ENCODE data around the gene FOXN3.
A peak's percentile ranks its signal among the peaks of the same experiment; 100 is the strongest.
"Not testable (repeated sequence)": the region's sequence is repeated elsewhere in the genome, so short reads cannot be mapped to it uniquely, and the experiment has no call there.

FOXN3 gene

GRCh38 chr14:89254166-89254909 is 162.7 kb downstream of the FOXN3 start:
- Histone ChIP-seq H3K4me3 (ENCODE audit: low read length) (no peak overlapping the region), H3K4me2 (ENCODE audit: low read length) (no peak overlapping the region), H3K9me3 (ENCODE audit: insufficient read depth, low read length) (0 out of 2 replicates have a peak, but pooled peaks cover 4% of the 10 kb centered on the region), H3K27ac (ENCODE audit: low read length) (no peak overlapping the region), H3K36me3 (replicated peaks; ENCODE audit: low read depth, low read length) (peaks cover 11% of the 10 kb centered on the region), H3K79me2 (ENCODE audit: low read length) (no peaks in the 10 kb centered on the region), H3K9ac (ENCODE audit: low read length) (no peak overlapping the region), H2AFZ (ENCODE audit: low read depth, low read length) (no peak overlapping the region), H3K4me1 (ENCODE audit: low read length) (peaks cover 9% of the 10 kb centered on the region), H3K27me3 (ENCODE audit: low read depth, low read length) (no peaks in the 10 kb centered on the region), H4K20me1 (ENCODE audit: insufficient read depth, low read length) (no peaks in the 10 kb centered on the region)
- no peak for TF ChIP-seq EZH2phosphoT487 (IDR thresholded peaks at IDR 0.05; ENCODE audit: low read depth)

GRCh38 chr14:89252887-89253532 is 164.0 kb downstream of the FOXN3 start:
- H3K4me3 ChIP-seq (ENCODE audit: low read length), result no peak overlapping the region
- H3K36me3 ChIP-seq (replicated peaks; ENCODE audit: low read depth, low read length), result peaks cover 11% of the 10 kb centered on the region
- H3K9me3 ChIP-seq (ENCODE audit: insufficient read depth, low read length), result 0 out of 2 replicates have a peak, but pooled peaks cover 4% of the 10 kb centered on the region
- H3K9ac ChIP-seq (ENCODE audit: low read length), result no peak overlapping the region
- H4K20me1 ChIP-seq (ENCODE audit: insufficient read depth, low read length), result no peaks in the 10 kb centered on the region
- H2AFZ ChIP-seq (ENCODE audit: low read depth, low read length), result no peak overlapping the region
- no peaks in the 10 kb centered on the region for H3K27me3 ChIP-seq (ENCODE audit: low read depth, low read length)
- no peaks in the 10 kb centered on the region for H3K4me1 ChIP-seq (ENCODE audit: low read length)
- H3K79me2 ChIP-seq (ENCODE audit: low read length), result no peaks in the 10 kb centered on the region
- H3K27ac ChIP-seq (ENCODE audit: low read length), result no peak overlapping the region
- 0 out of 2 replicates have a peak, but pooled peaks have one; percentile 6 for TF ChIP-seq CTCF (IDR thresholded peaks at IDR 0.05; ENCODE audit: low read depth, low read length)
- TF ChIP-seq EZH2phosphoT487 (IDR thresholded peaks at IDR 0.05; ENCODE audit: low read depth), result no peak
- no peak overlapping the region for H3K4me2 ChIP-seq (ENCODE audit: low read length)

GRCh38 chr14:89251061-89251460 is 166.0 kb downstream of the FOXN3 start:
- no peaks in the 10 kb centered on the region for H3K79me2 ChIP-seq (ENCODE audit: low read length)

GRCh38 chr14:89250655-89250975 is 166.4 kb downstream of the FOXN3 start:
- H3K4me3 ChIP-seq (ENCODE audit: low read length); H3K9ac ChIP-seq (ENCODE audit: low read length); H3K79me2 ChIP-seq (ENCODE audit: low read length); H3K4me1 ChIP-seq (ENCODE audit: low read length); H3K9me3 ChIP-seq (ENCODE audit: insufficient read depth, low read length); H3K4me2 ChIP-seq (ENCODE audit: low read length); H3K27ac ChIP-seq (ENCODE audit: low read length); H4K20me1 ChIP-seq (ENCODE audit: insufficient read depth, low read length); H3K27me3 ChIP-seq (ENCODE audit: low read depth, low read length); H2AFZ ChIP-seq (ENCODE audit: low read depth, low read length): not testable (repeated sequence)
- peaks cover 11% of the 10 kb centered on the region for H3K36me3 ChIP-seq (replicated peaks; ENCODE audit: low read depth, low read length)

More at GRCh38 chr14:89251061-89251460, 166.0 kb downstream of the FOXN3 start:
- no peaks in the 10 kb centered on the region for H4K20me1 ChIP-seq (ENCODE audit: insufficient read depth, low read length)
- H3K4me2 ChIP-seq (ENCODE audit: low read length), result no peak overlapping the region
- 0 out of 2 replicates have a peak, but pooled peaks cover 4% of the 10 kb centered on the region for H3K9me3 ChIP-seq (ENCODE audit: insufficient read depth, low read length)
- no peak overlapping the region for H2AFZ ChIP-seq (ENCODE audit: low read depth, low read length)
- no peaks in the 10 kb centered on the region for H3K4me1 ChIP-seq (ENCODE audit: low read length)
- TF ChIP-seq CTCF (IDR thresholded peaks at IDR 0.05; ENCODE audit: low read depth, low read length) (no peak), EZH2phosphoT487 (IDR thresholded peaks at IDR 0.05; ENCODE audit: low read depth) (no peak)
- H3K4me3 ChIP-seq (ENCODE audit: low read length), result no peak overlapping the region
- H3K27ac ChIP-seq (ENCODE audit: low read length), result no peak overlapping the region
- peaks cover 11% of the 10 kb centered on the region for H3K36me3 ChIP-seq (replicated peaks; ENCODE audit: low read depth, low read length)
- no peak overlapping the region for H3K9ac ChIP-seq (ENCODE audit: low read length)
- H3K27me3 ChIP-seq (ENCODE audit: low read depth, low read length), result no peaks in the 10 kb centered on the region

Data from OCI-LY3 (cell line).